Lower leg skin (tissue), 3 donors: Measurements from ENCODE around the gene CLASP2.

ENCODE experiments used
- CTCF ChIP-seq, 3 donors: fragments of 450-650 bp; IDR thresholded peaks; one replicate each; pipeline ENCODE4 v1.5.1; 2016; ENCODE audit warnings: antibody characterized with exemption in 3 of 3, mild to moderate bottlenecking in 3 of 3, moderate library complexity in 2 of 3
- POLR2A ChIP-seq, 2 donors: fragments of 450-650 bp; IDR thresholded peaks; one replicate each; pipeline ENCODE4 v1.6.1; 2016 to 2017; ENCODE audit warnings: antibody characterized with exemption in 2 of 2, mild to moderate bottlenecking in 1 of 2, moderate library complexity in 1 of 2

DNA sequence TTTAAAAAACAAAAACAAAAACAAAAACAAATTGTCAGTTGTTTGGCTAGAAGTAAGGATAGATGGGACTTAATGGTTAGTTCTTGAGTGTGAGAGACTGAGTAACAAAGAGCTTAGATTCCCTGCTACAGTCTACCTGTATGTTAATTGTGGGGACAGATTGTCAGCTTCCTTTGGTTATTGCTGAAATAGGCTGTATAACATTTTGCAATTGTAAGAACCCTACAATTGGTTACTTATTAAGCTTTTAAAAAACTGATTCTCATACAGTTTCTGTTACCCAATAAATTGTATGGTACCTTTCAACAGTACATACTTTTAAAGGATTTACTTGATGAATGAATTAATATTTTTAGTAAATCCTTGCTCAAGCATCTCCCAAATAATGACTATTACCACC lies 35.3 kb downstream of the CLASP2 start:
- TF ChIP-seq POLR2A (IDR thresholded peaks at IDR 0.05) (no peak), CTCF (IDR thresholded peaks at IDR 0.05) (no peak)
